ENCODE data around the gene BTRC. TPM values are rescaled to one million over a fixed set of nuclear protein-coding genes. Genes with fewer than 3 reads are reported as not detected.
"Not testable (repeated sequence)": the region's sequence is repeated elsewhere in the genome, so short reads cannot be mapped to it uniquely, and the experiment has no call there.

The BTRC gene
- total RNA-seq, 4 donors from 2014 or later, result 12.6 to 26.5 (median 20.7) TPM

GRCh38 chr10:101364721-101365120 is 10.8 kb downstream of the BTRC start:
- Histone ChIP-seq H3K27ac (no peak overlapping the region), H3K36me3 (no peaks in the 10 kb centered on the region), H3K27me3 (no peaks in the 10 kb centered on the region), H3K4me1 (no peaks in the 10 kb centered on the region), H3K4me3 (no peak overlapping the region), H3K9me3 (no peaks in the 10 kb centered on the region)
- intact Hi-C loops (cut with DNase I; ENCODE audit: low total_unique reads), result no loop called here
- TF ChIP-seq CTCF (IDR thresholded peaks at IDR 0.05), result no peak
- no peak for TF ChIP-seq POLR2A (IDR thresholded peaks at IDR 0.05)
- no peak for DNase-seq

GRCh38 chr10:101367569-101368453 is 13.8 kb downstream of the BTRC start:
- intact Hi-C loops (cut with DNase I; ENCODE audit: low total_unique reads), result no loop called here
- no peak for DNase-seq
- Histone ChIP-seq H3K4me3 (no peak overlapping the region), H3K4me1 (no peaks in the 10 kb centered on the region), H3K9me3 (no peaks in the 10 kb centered on the region), H3K36me3 (no peaks in the 10 kb centered on the region), H3K27ac (no peak overlapping the region), H3K27me3 (no peaks in the 10 kb centered on the region)
- no peak for TF ChIP-seq CTCF (IDR thresholded peaks at IDR 0.05)
- no peak for TF ChIP-seq POLR2A (IDR thresholded peaks at IDR 0.05)

- no peaks in the 10 kb centered on the region for H3K9me3 ChIP-seq
- DNase-seq, result no peak
- intact Hi-C loops (cut with DNase I; ENCODE audit: low total_unique reads), result no loop called here
- no peak overlapping the region for H3K4me3 ChIP-seq
- TF ChIP-seq POLR2A (IDR thresholded peaks at IDR 0.05), result no peak
- no peak for TF ChIP-seq CTCF (IDR thresholded peaks at IDR 0.05)
- H3K27ac ChIP-seq, result no peak overlapping the region
- H3K36me3 ChIP-seq, result no peaks in the 10 kb centered on the region
- H3K27me3 ChIP-seq, result no peaks in the 10 kb centered on the region
- no peaks in the 10 kb centered on the region for H3K4me1 ChIP-seq
These were observed 19.1 kb downstream of the BTRC start for GRCh38 chr10:101373063-101373462.

GRCh38 chr10:101373993-101374392 is 20.0 kb downstream of the BTRC start:
- H3K27ac ChIP-seq; H3K27me3 ChIP-seq; H3K36me3 ChIP-seq; H3K4me3 ChIP-seq; intact Hi-C loops (cut with DNase I; ENCODE audit: low total_unique reads); H3K9me3 ChIP-seq; H3K4me1 ChIP-seq; DNase-seq: not testable (repeated sequence)

- Histone ChIP-seq H3K4me1 (no peaks in the 10 kb centered on the region), H3K4me3 (no peak overlapping the region), H3K27ac (no peak overlapping the region), H3K27me3 (no peaks in the 10 kb centered on the region), H3K36me3 (no peaks in the 10 kb centered on the region), H3K9me3 (no peaks in the 10 kb centered on the region)
- no peak for DNase-seq
- TF ChIP-seq POLR2A (IDR thresholded peaks at IDR 0.05) (no peak), CTCF (IDR thresholded peaks at IDR 0.05) (no peak)
- intact Hi-C loops (cut with DNase I; ENCODE audit: low total_unique reads), result no loop called here
These were observed 21.1 kb downstream of the BTRC start for GRCh38 chr10:101375076-101375475.
